ENCODE measurements around the gene MIEF2. TPM values are rescaled to one million over a fixed set of nuclear protein-coding genes. Genes with fewer than 3 reads are reported as not detected.

The MIEF2 gene
- total RNA-seq, 1 donor from 2014 or later, result 9.5 TPM

DNA sequence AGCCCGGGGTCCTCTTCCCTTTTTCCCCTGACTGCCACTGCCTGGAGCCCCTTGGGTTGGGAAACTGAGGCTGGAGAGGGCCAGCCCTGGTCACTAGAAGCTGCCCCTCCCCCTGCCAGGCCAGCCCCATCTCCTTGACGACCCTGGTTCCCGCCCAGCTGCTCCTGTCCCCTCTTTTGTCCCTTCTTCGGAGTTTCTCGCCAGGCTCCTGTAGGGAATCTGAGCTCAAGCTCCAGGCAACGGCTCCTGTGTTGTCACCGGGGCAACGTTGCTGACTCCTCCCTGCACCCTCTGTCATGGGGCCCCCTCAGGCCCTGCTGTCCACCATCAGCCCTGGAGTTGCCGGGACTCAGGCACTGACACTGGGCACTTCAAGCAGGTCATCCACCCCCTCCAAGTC, 29.3 kb upstream of the MIEF2 start:
- intact Hi-C loops (cut with DNase I), result no loop called here
- H3K36me3 ChIP-seq, result peaks cover 35% of the 10 kb centered on the region
- ATAC-seq, result no peak
- no peaks in the 10 kb centered on the region for H3K9me3 ChIP-seq
- H3K27me3 ChIP-seq (ENCODE audit: low read depth), result no peaks in the 10 kb centered on the region
- H3K4me3 ChIP-seq, result no peak overlapping the region
- H3K27ac ChIP-seq, result no peak overlapping the region
- TF ChIP-seq, protein P1, sequence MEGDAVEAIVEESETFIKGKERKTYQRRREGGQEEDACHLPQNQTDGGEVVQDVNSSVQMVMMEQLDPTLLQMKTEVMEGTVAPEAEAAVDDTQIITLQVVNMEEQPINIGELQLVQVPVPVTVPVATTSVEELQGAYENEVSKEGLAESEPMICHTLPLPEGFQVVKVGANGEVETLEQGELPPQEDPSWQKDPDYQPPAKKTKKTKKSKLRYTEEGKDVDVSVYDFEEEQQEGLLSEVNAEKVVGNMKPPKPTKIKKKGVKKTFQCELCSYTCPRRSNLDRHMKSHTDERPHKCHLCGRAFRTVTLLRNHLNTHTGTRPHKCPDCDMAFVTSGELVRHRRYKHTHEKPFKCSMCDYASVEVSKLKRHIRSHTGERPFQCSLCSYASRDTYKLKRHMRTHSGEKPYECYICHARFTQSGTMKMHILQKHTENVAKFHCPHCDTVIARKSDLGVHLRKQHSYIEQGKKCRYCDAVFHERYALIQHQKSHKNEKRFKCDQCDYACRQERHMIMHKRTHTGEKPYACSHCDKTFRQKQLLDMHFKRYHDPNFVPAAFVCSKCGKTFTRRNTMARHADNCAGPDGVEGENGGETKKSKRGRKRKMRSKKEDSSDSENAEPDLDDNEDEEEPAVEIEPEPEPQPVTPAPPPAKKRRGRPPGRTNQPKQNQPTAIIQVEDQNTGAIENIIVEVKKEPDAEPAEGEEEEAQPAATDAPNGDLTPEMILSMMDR (IDR thresholded peaks at IDR 0.05), result no peak
- no peak for DNase-seq
- peaks cover 6% of the 10 kb centered on the region for H3K4me1 ChIP-seq

GRCh38 chr17:18233803-18234518, 26.5 kb upstream of the MIEF2 start:
- intact Hi-C loops (cut with DNase I), result no loop called here
- TF ChIP-seq, protein P1 (IDR thresholded peaks at IDR 0.05), result no peak
- H3K36me3 ChIP-seq, result peaks cover 55% of the 10 kb centered on the region
- H3K4me3 ChIP-seq, result no peak overlapping the region
- H3K4me1 ChIP-seq, result no peaks in the 10 kb centered on the region
- no peaks in the 10 kb centered on the region for H3K27me3 ChIP-seq (ENCODE audit: low read depth)
- ATAC-seq (no peak), DNase-seq (no peak)
- no peak overlapping the region for H3K27ac ChIP-seq
- H3K9me3 ChIP-seq, result no peaks in the 10 kb centered on the region

DNA sequence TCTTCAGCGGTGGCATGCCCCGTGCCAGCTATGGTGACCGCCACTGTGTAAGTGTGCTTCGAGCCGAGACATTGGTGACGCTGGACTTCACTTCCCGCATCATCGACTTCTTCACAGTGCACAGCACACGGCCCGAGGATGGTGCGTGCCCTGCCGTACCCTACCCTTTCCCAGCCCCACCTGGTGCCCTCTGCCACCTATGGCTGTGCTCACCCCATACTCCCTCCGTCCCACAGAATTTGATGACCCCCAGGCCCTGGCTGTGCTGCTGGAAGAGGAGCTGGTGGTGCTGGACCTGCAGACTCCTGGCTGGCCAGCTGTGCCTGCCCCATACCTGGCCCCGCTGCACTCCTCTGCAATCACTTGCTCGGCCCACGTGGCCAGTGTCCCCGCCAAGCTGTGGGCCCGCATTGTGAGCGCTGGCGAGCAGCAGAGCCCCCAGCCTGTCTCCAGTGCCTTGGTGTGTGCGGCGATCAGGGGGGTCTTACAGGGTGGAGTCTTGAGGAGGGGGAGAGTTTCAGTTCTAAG, 25.5 kb upstream of the MIEF2 start:
- H3K36me3 ChIP-seq, result peaks cover 55% of the 10 kb centered on the region
- ATAC-seq, result no peak
- no peak overlapping the region for H3K27ac ChIP-seq
- intact Hi-C loops (cut with DNase I), result no loop called here
- no peaks in the 10 kb centered on the region for H3K4me1 ChIP-seq
- no peak overlapping the region for H3K4me3 ChIP-seq
- H3K27me3 ChIP-seq (ENCODE audit: low read depth), result no peaks in the 10 kb centered on the region
- TF ChIP-seq, protein P1 (IDR thresholded peaks at IDR 0.05), result no peak
- no peaks in the 10 kb centered on the region for H3K9me3 ChIP-seq
- no peak for DNase-seq

GRCh38 chr17:18235743-18236256, 24.7 kb upstream of the MIEF2 start:
- Histone ChIP-seq H3K27me3 (ENCODE audit: low read depth) (no peaks in the 10 kb centered on the region), H3K9me3 (no peaks in the 10 kb centered on the region), H3K4me1 (no peaks in the 10 kb centered on the region), H3K27ac (no peak overlapping the region), H3K36me3 (peaks cover 55% of the 10 kb centered on the region), H3K4me3 (no peak overlapping the region)
- peak in 1 of 2 donors; percentile 4 for ATAC-seq
- TF ChIP-seq, protein P1 (IDR thresholded peaks at IDR 0.05), result no peak
- no peak for DNase-seq
- intact Hi-C loops (cut with DNase I), result no loop called here

GRCh38 chr17:18236494-18236893, 24.0 kb upstream of the MIEF2 start:
- Histone ChIP-seq H3K9me3 (no peaks in the 10 kb centered on the region), H3K36me3 (peaks cover 60% of the 10 kb centered on the region), H3K27ac (no peak overlapping the region), H3K27me3 (ENCODE audit: low read depth) (no peaks in the 10 kb centered on the region), H3K4me3 (no peak overlapping the region), H3K4me1 (no peaks in the 10 kb centered on the region)
- DNase-seq (no peak), ATAC-seq (no peak)
- intact Hi-C loops (cut with DNase I), result no loop called here
- TF ChIP-seq, protein P1 (IDR thresholded peaks at IDR 0.05), result no peak

All from lower lobe of right lung (tissue), 2 donors.